ENCODE results near the gene HSD17B13.

DNA sequence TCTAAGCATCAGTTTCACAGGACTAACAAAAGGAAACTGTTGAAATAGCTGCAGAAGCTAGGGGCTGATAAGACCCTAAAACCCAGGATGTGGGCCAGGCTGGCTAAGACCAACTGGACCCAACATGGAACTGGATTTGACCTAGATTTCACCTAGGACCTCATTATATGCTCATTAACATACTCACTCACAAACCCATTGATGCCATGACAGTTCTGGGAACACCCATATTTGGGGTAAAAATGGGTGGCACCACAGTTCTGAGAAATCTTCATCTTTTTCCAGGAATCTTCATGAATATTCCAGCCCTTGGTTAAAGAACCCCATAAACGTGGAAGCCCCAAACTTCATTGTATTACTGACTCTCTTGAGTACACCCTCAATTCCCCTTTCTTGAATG lies 41.1 kb downstream of the HSD17B13 start:
- TF ChIP-seq CTCF (IDR thresholded peaks at IDR 0.05; ENCODE audit: low read depth, low read length): no peak
- TF ChIP-seq POLR2A (IDR thresholded peaks at IDR 0.05; ENCODE audit: extremely low read depth, insufficient read length): no peak
- TF ChIP-seq, protein P1, sequence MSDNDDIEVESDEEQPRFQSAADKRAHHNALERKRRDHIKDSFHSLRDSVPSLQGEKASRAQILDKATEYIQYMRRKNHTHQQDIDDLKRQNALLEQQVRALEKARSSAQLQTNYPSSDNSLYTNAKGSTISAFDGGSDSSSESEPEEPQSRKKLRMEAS (IDR thresholded peaks at IDR 0.05; ENCODE audit: low read depth, low read length): no peak
